Measurements from ENCODE around the gene THSD7A.

THSD7A gene

GRCh38 chr7:11807000-11807399, 25.0 kb downstream of the THSD7A start:
- no peak for DNase-seq

DNA sequence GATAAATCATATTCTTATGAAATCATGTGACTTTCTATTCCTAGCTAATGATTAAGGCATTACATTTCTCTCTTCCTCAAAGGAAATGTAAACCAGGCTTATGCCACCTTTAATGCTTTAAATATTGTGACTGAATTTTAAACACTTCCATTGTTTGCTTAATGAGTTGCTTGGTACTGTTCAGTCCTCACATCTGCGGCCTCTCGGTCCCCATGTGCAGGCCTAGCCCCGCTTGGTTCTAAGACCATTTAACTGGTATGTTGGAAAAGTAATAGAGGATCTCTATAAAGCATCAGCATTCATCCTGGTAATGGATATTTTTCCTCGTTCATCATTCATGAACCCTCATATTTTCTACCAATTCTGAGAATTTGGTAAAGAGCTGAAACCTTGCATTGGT, 27.4 kb downstream of the THSD7A start:
- no peak for DNase-seq

DNA sequence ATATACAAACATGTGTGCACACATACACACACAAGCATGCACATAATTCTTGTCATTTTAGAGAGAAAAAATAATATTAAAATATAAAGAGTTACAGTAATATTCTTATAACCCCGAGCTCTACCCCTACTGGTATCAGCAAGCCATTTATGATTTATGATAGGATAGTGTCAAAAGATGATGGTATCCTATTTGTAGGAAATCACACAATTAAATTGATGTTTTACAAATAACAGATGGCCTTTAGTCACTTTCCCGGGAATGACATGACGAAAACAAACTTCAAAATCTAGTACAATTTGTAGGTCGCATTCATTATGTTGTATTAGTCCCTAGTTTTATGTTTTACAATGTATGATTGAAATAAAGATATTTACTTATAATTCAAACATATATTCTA, 36.8 kb downstream of the THSD7A start:
- no peak for DNase-seq

DNA sequence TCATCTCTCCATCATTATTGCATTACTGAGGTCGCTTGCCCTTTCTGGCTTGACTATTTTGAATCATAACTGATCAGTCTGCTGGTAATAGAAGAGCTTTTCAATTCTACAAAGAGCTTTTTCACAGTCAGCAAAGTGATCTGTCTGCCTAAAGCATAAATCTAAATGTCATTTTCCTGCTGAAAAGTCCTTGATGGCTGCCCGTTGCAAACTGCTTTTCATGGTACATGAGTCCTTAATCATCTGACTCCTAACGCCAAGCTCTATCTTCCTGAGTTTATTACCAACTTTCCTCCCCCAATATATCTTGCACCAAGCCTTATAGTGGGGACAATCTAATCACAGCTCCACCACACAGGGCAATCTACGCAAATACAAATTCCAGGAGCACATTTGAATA, 39.8 kb downstream of the THSD7A start:
- DNase-seq: no peak

DNA sequence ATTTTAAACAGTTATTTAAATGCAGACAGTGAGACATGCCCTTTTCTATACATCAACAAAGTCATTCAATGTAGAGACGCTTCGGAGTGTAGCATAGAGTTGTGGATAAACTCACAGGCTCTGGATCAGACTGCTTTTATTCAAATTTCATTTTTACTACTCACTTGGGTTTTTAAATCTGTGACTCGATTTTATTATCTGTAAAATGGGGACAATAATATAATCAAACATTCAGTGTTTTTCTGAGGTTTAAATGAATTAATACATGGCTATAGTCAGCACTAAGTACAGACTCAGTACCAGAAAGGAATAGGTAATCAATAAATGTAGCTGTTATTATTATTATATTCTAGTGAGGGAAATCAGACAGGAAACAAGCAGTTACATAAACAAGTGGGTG, 43.4 kb downstream of the THSD7A start:
- no peak for DNase-seq

GRCh38 chr7:11787534-11787933, 44.5 kb downstream of the THSD7A start:
- no peak for DNase-seq

DNA sequence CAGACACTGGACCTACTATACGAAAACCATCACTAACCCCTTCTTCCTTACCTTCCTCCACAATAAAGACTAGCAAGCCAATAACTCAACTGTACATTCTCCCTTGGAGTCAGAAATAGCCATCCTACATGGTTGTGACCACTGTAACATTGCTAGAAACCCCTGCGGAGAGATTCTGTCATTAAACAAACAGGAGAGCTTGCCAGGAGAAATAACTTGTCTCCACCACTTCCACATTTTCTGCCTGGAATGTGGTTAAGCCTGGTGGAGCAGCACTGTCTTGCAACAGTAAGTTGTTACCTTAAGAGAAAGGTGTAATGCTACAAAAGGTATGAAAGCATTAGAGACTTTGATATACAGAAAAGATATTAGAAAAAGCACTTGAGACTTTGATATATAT, 45.8 kb downstream of the THSD7A start:
- DNase-seq: no peak

DNA sequence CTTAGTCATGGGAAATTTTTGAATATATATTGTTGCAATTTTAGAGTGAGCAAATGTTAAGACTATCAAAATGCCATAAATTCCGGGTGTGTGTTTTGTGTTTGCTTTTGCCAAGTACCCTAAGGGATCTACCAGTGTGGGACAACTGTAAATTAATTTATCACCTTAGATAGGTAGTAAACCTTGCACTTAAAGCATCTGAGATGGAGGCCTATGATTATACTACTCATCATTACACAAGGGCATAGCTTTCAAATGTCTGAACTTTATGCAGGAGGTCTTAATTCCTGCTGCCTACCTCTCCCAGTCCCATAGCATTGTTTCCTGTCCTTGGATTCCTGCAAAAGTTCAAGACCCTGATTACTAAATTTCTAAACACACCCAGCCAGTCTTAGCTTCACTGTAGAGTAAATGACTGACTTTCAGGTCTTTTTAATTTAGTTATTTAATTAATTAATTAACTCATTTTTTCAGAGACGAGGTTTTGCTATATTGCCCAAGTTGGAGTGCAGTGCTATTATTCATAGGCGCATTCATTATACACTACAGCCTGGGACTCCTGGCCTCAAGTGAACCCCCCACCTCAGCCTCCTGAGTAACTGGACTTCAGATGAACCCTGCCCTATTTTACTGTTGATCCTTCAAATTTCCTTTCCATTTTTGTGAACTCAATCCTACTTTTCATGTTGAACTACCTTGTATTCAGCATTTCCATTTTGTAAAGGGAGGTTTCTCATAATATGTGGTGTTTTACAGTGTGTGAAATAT, 47.0 kb downstream of the THSD7A start:
- no peak for DNase-seq

DNA sequence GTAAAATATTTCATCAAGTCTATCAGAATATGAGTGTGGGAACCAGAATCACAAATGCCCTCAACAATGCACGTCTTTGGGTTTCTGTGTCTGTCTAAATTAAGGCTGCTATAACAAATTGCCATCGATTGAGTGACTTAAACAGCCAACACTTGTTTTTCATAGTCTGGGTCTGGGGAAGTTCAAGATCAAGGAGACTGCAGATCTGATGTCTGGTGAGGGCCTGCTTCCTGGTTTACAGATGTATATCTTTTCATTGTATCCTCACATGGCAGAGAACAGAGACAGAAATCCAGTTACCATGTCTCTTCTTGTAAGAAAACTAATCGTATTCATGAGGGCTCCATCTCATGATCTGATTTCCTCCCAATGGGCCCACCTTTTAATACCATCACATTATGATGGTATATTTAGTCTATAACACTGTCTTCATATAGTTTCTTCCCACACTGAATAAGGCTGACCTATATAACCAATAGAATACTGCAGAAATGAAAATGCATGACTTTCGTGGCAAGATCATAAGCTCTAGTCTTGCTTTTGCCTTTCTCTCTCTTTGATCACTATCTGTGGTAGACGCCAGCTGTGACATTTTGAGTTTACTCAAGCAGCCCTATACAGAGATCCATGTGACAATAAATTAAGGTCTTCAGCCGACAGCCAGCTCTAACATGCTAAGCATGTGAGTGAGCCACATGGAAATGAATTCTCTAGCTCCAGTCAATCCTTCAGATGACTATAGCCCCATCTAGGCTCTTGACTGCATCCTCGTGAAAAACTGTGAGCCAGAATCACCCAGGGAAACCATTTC, 51.9 kb downstream of the THSD7A start:
- DNase-seq: no peak

DNA sequence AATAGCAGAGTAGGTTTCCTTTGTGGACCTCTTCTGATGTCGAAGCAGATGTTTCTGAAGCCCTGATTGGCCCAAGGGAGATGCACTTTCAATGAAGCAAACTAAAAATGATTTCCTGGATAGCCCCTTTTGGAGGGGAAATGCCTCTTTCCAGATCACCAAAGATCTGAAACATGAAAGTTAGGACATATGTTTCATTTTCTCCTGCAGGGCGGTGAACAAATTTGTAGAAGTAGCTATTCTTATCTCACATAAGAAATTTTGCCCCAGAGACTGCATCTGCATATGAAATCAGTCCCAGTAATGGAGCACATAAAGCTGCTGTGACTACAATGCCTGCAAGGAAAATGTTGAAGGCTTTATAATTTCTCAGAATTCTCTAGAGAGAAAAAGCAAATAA, 56.0 kb downstream of the THSD7A start:
- DNase-seq: no peak

- no peak for DNase-seq
These were observed 56.6 kb downstream of the THSD7A start for GRCh38 chr7:11775401-11775800.

DNA sequence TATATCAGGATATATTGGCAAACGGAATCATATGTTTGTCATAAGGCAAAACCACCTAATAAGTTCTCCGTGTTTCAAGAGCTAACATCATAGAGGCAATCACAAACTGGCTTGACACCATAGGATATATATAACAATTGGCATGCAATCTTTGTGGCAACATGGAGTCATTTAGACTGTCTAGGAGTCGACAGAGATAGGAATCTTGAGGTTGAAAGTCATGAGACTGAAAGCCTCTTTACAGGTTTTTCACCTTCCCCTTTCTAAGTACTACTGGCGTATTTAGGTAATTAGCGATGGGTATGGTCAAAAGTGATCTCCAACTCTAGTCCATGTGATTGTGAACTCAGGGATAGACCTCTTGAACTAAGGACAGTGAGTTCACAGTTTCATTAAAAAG, 63.7 kb downstream of the THSD7A start:
- no peak for DNase-seq

GRCh38 chr7:11767148-11767547, 64.8 kb downstream of the THSD7A start:
- DNase-seq: no peak

- DNase-seq: peak; percentile 81
These were observed 71.6 kb downstream of the THSD7A start for GRCh38 chr7:11760372-11760771.

DNA sequence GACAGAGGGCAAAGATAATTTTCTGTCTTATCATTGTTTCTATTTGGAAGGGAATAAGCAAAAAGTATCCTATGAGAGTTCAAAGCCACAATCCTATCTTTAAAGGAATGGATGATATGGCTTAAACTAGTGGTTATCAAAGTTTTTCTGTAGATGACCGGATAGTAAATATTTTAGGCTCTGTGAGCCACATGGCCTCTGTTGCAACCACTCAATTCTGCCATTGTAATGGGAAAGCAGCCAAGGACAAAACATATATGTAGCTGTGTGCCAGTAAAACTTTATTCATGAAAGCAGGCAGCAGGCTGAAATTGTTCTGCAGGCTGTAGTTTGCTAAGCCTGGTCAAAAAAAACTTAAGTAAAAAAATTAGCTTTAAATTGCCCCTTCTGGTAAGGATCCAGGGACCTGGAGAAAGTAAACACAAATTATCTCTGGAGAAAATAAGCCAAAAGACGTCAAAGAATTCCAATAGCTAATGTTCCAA, 73.3 kb downstream of the THSD7A start:
- no peak for DNase-seq

GRCh38 chr7:11757153-11757552, 74.8 kb downstream of the THSD7A start:
- no peak for DNase-seq

DNA sequence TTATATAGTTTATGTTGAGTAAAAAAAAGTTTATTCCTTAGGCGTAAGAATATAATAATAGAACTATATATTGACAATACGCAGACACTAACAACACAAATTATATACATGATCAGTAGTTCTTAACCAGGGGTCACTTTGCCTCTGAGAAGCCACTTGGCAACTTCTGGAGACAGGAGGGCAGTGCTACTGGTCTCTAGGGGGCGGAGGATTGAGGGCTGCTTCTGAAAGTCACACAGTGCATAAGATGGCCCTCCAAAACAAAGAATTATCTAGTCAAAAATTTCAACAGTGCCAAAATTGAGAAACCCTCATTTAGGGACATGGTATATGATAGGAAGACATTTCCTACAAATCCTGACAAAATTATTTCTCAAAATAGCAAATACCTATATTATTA, 77.1 kb downstream of the THSD7A start:
- no peak for DNase-seq

DNA sequence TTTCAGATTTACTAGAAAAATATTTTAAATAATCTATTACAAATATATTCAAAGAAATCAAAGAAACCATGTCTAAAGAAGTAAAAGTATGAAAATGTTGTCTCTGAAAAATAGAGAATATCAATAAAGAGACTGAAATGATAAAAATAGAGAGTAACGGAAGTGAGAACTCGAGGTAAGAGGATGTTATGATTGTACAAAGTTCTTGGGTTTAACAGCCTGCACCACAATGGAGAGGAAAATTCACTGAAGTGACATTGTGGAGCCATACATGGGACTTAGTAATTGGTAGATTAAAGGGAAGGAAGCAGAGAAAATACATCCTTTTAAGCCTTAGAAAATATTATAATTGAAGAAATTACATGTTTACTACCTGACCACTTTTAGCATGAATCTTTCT, 77.9 kb downstream of the THSD7A start:
- DNase-seq: no peak

GRCh38 chr7:11753433-11753832, 78.6 kb downstream of the THSD7A start:
- no peak for DNase-seq

DNA sequence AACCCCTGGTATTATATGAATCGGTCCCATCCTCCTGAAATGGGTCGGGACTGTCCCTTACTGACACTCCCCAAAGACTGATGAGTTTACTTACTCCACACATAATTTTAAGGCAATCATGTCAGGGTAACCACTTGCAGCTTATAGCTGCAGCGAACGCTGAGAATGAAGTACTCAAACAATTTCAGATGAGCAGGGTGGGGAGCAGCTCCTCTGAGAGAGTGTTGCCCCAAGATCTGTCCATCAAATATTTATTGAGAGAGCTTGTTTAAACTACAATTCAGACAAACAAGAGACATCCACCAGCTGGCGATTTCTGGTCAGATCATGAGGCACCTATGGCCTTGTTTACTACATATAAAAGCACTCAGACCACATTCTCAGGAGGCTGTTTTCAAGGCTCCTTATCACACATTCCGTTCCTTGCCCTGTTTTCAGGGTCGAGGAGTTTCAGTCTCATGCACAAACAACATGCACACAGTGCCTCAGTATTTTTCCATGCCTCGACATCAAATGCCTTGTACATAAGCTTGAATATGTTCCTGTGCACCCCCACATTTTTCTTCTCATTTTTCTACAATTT, 80.1 kb downstream of the THSD7A start:
- no peak for DNase-seq

DNA sequence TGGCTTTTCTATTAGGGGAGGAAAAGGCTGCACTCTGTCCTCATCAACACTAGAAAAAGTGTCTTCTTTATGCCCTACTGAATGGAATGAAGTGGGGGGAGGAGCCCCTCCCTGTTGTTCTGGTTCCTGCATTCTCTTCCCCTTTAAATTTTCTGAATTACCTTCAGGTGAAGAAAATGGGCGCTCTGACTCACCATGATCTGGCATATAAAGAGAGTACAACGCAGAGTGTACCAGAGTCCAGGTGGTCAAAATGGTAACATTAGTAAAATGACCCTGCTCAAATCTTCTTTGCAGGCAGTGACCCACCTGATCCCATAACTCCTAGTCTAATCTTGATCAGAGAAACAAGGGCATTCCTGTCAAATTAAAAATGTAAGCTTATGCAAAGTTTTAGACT, 80.7 kb downstream of the THSD7A start:
- no peak for DNase-seq

GRCh38 chr7:11750191-11750590, 81.8 kb downstream of the THSD7A start:
- DNase-seq: no peak

DNA sequence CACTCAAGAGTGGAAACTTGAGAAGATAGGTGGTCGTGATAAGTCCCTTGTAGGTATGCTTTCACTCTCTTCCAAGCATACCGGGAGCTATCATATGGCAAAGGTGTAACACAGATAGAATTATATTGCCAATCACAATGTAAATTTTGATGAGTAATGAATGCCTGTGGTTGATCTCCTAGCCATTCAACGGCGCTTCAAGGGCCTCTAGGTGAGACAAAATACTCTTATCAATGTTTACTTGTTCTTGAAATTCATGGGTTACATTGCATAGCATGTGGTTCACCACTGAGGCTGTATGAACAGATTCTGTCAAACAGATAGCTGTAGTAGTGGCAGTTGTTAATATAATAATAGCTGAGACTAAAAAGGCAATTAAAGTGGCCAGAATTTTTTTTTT, 82.4 kb downstream of the THSD7A start:
- no peak for DNase-seq

- DNase-seq: no peak
These were observed 83.1 kb downstream of the THSD7A start for GRCh38 chr7:11748884-11749283.

All from NCI-H1105 (cell line).